IMR-90 (cell line): ENCODE results near the gene TPCN1. TPM values are rescaled to one million over a fixed set of nuclear protein-coding genes. Genes with fewer than 3 reads are reported as not detected.

Source experiments
- ATAC-seq: fragments of 200-7000 bp; cut with Tn5 transposase; 2 replicates; pipeline ENCODE4 v1.9.1; 2020; ENCODE audit warnings: low read depth, mild to moderate bottlenecking, moderate library complexity
- BruUV-seq: library from RNA; stranded (reverse); fragments of 400-500 nt; replicated peaks from 2 replicates; lab custom pipeline; 2021; lab: Mats Ljungman, UMichigan
- CTCF ChIA-PET: fragments of 300-600 bp; formaldehyde crosslinking; extraction: SDS; loops from one replicate; lab custom pipeline; 2021; ENCODE audit warnings: antibody characterized with exemption; lab: Yijun Ruan, JAX
- POLR2A ChIA-PET: fragments of 300-600 bp; sonication (Branson Sonifier 250); formaldehyde crosslinking; loops from one replicate; lab custom pipeline; 2022; ENCODE audit warnings: antibody characterized with exemption; ENCODE audit not compliant: unreplicated experiment; lab: Charles Lee
- DNase-seq: peaks from one replicate; pipeline ENCODE4 v3.0.0; 2013
- H2AFZ ChIP-seq: replicated peaks from 2 replicates; pipeline ENCODE3; 2013; ENCODE audit warnings: low read length, mild to moderate bottlenecking; ENCODE audit not compliant: poor library complexity
- H2AK5ac ChIP-seq: 2 replicates; pipeline ENCODE4 v1.6.1; 2013; ENCODE audit warnings: low read depth, low read length, inconsistent platforms
- H2AK9ac ChIP-seq: replicated peaks from 2 replicates; pipeline ENCODE3; 2013; ENCODE audit warnings: mild to moderate bottlenecking, low read depth, low read length, moderate library complexity; ENCODE audit not compliant: poor library complexity
- H2BK120ac ChIP-seq: 2 replicates; pipeline ENCODE4 v1.6.1; 2013; ENCODE audit warnings: low read depth, low read length, inconsistent platforms
- H2BK15ac ChIP-seq: 3 replicates; pipeline ENCODE4 v1.6.1; 2013; ENCODE audit warnings: low read depth, low read length, inconsistent platforms
- H2BK20ac ChIP-seq: 2 replicates; pipeline ENCODE4 v1.6.1; 2013; ENCODE audit warnings: low read depth, mild to moderate bottlenecking, inconsistent platforms, low read length, moderate library complexity
- H2BK5ac ChIP-seq: 2 replicates; pipeline ENCODE4 v1.6.1; 2013; ENCODE audit warnings: mild to moderate bottlenecking, low read depth, low read length, inconsistent platforms; ENCODE audit not compliant: poor library complexity, severe bottlenecking
- H3K14ac ChIP-seq: replicated peaks from 2 replicates; pipeline ENCODE4 v1.6.1; 2013; ENCODE audit warnings: low read depth, low read length, inconsistent platforms
- H3K18ac ChIP-seq: 2 replicates; pipeline ENCODE4 v1.6.1; 2013; ENCODE audit warnings: low read depth, low read length, control low read depth
- H3K23ac ChIP-seq: 2 replicates; pipeline ENCODE4 v1.6.1; 2013; ENCODE audit warnings: low read depth, low read length, inconsistent platforms
- H3K27ac ChIP-seq: 2 replicates; pipeline ENCODE4 v1.5.1; 2013; ENCODE audit warnings: mild to moderate bottlenecking, control low read depth, low read length; ENCODE audit not compliant: insufficient read depth
- H3K27me3 ChIP-seq: 2 replicates; pipeline ENCODE4 v1.6.1; 2013; ENCODE audit warnings: low read length; ENCODE audit not compliant: control insufficient read depth, insufficient read depth
- H3K36me3 ChIP-seq: 2 replicates; pipeline ENCODE4 v1.6.1; 2013; ENCODE audit warnings: low read length, mixed read lengths; ENCODE audit not compliant: control insufficient read depth, insufficient read depth
- H3K4ac ChIP-seq: 2 replicates; pipeline ENCODE4 v1.6.1; 2013; ENCODE audit warnings: low read depth, low read length, inconsistent platforms
- H3K4me1 ChIP-seq: 2 replicates; pipeline ENCODE4 v1.6.1; 2013; ENCODE audit warnings: low read length, mixed read lengths; ENCODE audit not compliant: control insufficient read depth, insufficient read depth
- H3K4me2 ChIP-seq: 2 replicates; pipeline ENCODE4 v1.6.1; 2013; ENCODE audit warnings: low read depth, mild to moderate bottlenecking, control low read depth, low read length, moderate library complexity
- H3K4me3 ChIP-seq: 2 replicates; pipeline ENCODE4 v1.5.1; 2013; ENCODE audit warnings: low read depth, mild to moderate bottlenecking, control low read depth, low read length, moderate library complexity; ENCODE audit not compliant: insufficient read depth
- H3K56ac ChIP-seq: 2 replicates; pipeline ENCODE4 v1.6.1; 2013; ENCODE audit warnings: low read length, inconsistent platforms; ENCODE audit not compliant: insufficient read depth; ENCODE audit errors: extremely low read depth
- H3K79me1 ChIP-seq, 2 experiments: 2 replicates each; pipeline ENCODE4 v1.6.1; 2013; ENCODE audit warnings: low read length in 2 of 2, inconsistent platforms in 1 of 2, low read depth in 1 of 2
- H3K9ac ChIP-seq: 2 replicates; pipeline ENCODE4 v1.6.1; 2013; ENCODE audit warnings: low read depth, low read length, control low read depth
- H3K9me1 ChIP-seq: 2 replicates; pipeline ENCODE4 v1.6.1; 2013; ENCODE audit warnings: low read length, inconsistent platforms; ENCODE audit not compliant: insufficient read depth
- H3K9me3 ChIP-seq: 2 replicates; pipeline ENCODE4 v1.6.1; 2013; ENCODE audit warnings: low read length; ENCODE audit not compliant: control insufficient read depth, insufficient read depth
- H4K20me1 ChIP-seq: 2 replicates; pipeline ENCODE4 v1.6.1; 2013; ENCODE audit warnings: low read length, inconsistent platforms; ENCODE audit not compliant: insufficient read depth
- H4K5ac ChIP-seq: 2 replicates; pipeline ENCODE4 v1.6.1; 2013; ENCODE audit warnings: mild to moderate bottlenecking, low read depth, low read length, control low read depth
- H4K8ac ChIP-seq, 2 experiments: 2 replicates each; pipeline ENCODE4 v1.6.1; 2013; ENCODE audit warnings: low read depth in 2 of 2, low read length in 2 of 2, control low read depth in 1 of 2, inconsistent platforms in 1 of 2
- H4K91ac ChIP-seq: 2 replicates; pipeline ENCODE4 v1.6.1; 2013; ENCODE audit warnings: low read depth, low read length, inconsistent platforms; ENCODE audit not compliant: insufficient read depth
- CHD1 ChIP-seq: IDR thresholded peaks from 2 replicates; pipeline ENCODE4 v1.6.1; 2012; ENCODE audit warnings: low read depth, low read length, improper control_type of control experiment
- FOS ChIP-seq: fragments of 150-350 bp; IDR thresholded peaks from 2 replicates; pipeline ENCODE4 v1.6.1; 2016; ENCODE audit warnings: low read depth, low read length
- MAZ ChIP-seq: IDR thresholded peaks from 2 replicates; pipeline ENCODE4 v1.6.1; 2012; ENCODE audit warnings: low read depth, mild to moderate bottlenecking, low read length, improper control_type of control experiment, moderate library complexity, borderline replicate concordance
- NFE2L2 ChIP-seq: fragments of 150-350 bp; IDR thresholded peaks from 2 replicates; pipeline ENCODE4 v1.6.1; 2016; ENCODE audit warnings: low read depth, mild to moderate bottlenecking, low read length
- POLR2A ChIP-seq: IDR thresholded peaks from 2 replicates; pipeline ENCODE4 v1.6.1; 2012; ENCODE audit warnings: mild to moderate bottlenecking, low read depth, low read length
- RCOR1 ChIP-seq: IDR thresholded peaks from 2 replicates; pipeline ENCODE4 v1.6.1; 2012; ENCODE audit warnings: mild to moderate bottlenecking, low read length, improper control_type of control experiment; ENCODE audit not compliant: insufficient replicate concordance
- WGBS, 2 experiments: methylation state at CpG; one replicate each; pipeline versions ENCODE4 v1.1.5 to v1.1.7; 2013; ENCODE audit warnings: missing lambda C conversion rate in 2 of 2; ENCODE audit not compliant: insufficient read length in 1 of 2; ENCODE audit errors: extremely low coverage in 2 of 2; 5-methylcytosine and 5-hydroxymethylcytosine counted together
- dilution Hi-C: fragments of 300-500 bp; cut with HindIII; formaldehyde crosslinking; loops from one replicate; pipeline ENCODE4 v1.14.3; 2018; ENCODE audit warnings: low sequenced_read_pairs; ENCODE audit not compliant: unreplicated experiment
- in situ Hi-C: fragments of 300-500 bp; cut with MboI; formaldehyde crosslinking; loops from 3 replicates; pipeline ENCODE4 v1.14.3; 2019; ENCODE audit warnings: low sequenced_read_pairs, inconsistent platforms, mixed read lengths
- intact Hi-C: fragments of 100-400 bp; cut with micrococcal nuclease; formaldehyde crosslinking; loops from 2 replicates; pipeline ENCODE4 v1.10.0; 2022
- polyA plus RNA-seq, 3 experiments: library from polyadenylated mRNA; depleted of rRNA; stranded (reverse); fragments of >200 nt; gene quantifications; 2 replicates each; pipeline ENCODE4 v1.2.3, GENCODE V29; 2012; ENCODE audit warnings: low replicate concordance in 1 of 3
- total RNA-seq: library from RNA; depleted of rRNA; stranded (reverse); fragments of >200 nt; gene quantifications from 2 replicates; pipeline ENCODE4 v1.2.3, GENCODE V29; 2012

Gene TPCN1
- total and polyA plus RNA-seq, 2 of the 4 experiments (the other 2 are of a cell fraction) = 2.0 to 13.2 TPM

- no peaks in the 10 kb centered on the region for H4K20me1 ChIP-seq
- no peak overlapping the region for H3K4ac ChIP-seq
- DNase-seq (no peak), ATAC-seq (no peak)
- no peak overlapping the region for H3K4me3 ChIP-seq
- no peaks in the 10 kb centered on the region for H3K9me1 ChIP-seq
- no peak overlapping the region for H2BK120ac ChIP-seq
- H4K91ac ChIP-seq = no peak overlapping the region
- H3K14ac ChIP-seq = no peak overlapping the region
- H3K79me1 ChIP-seq = no peaks in the 10 kb centered on the region
- no peak overlapping the region for H3K27ac ChIP-seq
- POLR2A ChIA-PET = no interaction called here
- intact Hi-C loops (no loop called here), in situ Hi-C loops (no loop called here), dilution Hi-C loops (no loop called here)
- CTCF ChIA-PET = no interaction called here
- H3K9ac ChIP-seq = no peak overlapping the region
- no peak overlapping the region for H2AK5ac ChIP-seq
- BruUV-seq = no TSS peak
- no peak overlapping the region for H4K8ac ChIP-seq
- H3K9me3 ChIP-seq = no peaks in the 10 kb centered on the region
- no peak overlapping the region for H2BK20ac ChIP-seq
- 98% methylated on average over 6 of the region's 21 CpGs; no CpG with 5 or more reads in 1 of the 2 experiments for WGBS, 2 experiments
- TF ChIP-seq FOS (no peak), NFE2L2 (no peak), POLR2A (no peak), CHD1 (no peak), RCOR1 (no peak), MAZ (no peak)
- no peak overlapping the region for H2AFZ ChIP-seq
- H2AK9ac ChIP-seq = no peak overlapping the region
- H3K18ac ChIP-seq = no peak overlapping the region
- peaks cover 6% of the 10 kb centered on the region for H3K4me1 ChIP-seq
- no peak overlapping the region for H3K56ac ChIP-seq
- no peaks in the 10 kb centered on the region for H3K27me3 ChIP-seq
- H3K36me3 ChIP-seq = peaks cover 14% of the 10 kb centered on the region; the same call in 1 of the 2 replicates
- H3K4me2 ChIP-seq = no peak overlapping the region
- no peak overlapping the region for H3K23ac ChIP-seq
- H2BK15ac ChIP-seq = no peak overlapping the region
- H4K5ac ChIP-seq = no peak overlapping the region
- no peak overlapping the region for H2BK5ac ChIP-seq
Observed at GRCh38 chr12:113287146-113287898, 66.1 kb downstream of the TPCN1 start.
